ENCODE data around the gene NSUN2.

Gene NSUN2

GRCh38 chr5:6557807-6558575 lies 74.9 kb downstream of the NSUN2 start:
- no peak for DNase-seq

GRCh38 chr5:6556802-6557102 lies 76.1 kb downstream of the NSUN2 start:
- DNase-seq: no peak

GRCh38 chr5:6556089-6556801 lies 76.6 kb downstream of the NSUN2 start:
- DNase-seq: peak in 10 of 58 donors; percentile 15 to 68 (median 25)

GRCh38 chr5:6554812-6555211 lies 78.0 kb downstream of the NSUN2 start:
- no peak for DNase-seq

- DNase-seq: no peak
Measured at GRCh38 chr5:6553972-6554371, 78.9 kb downstream of the NSUN2 start.

GRCh38 chr5:6552612-6553011 lies 80.2 kb downstream of the NSUN2 start:
- no peak for DNase-seq

GRCh38 chr5:6551955-6552313 lies 80.9 kb downstream of the NSUN2 start:
- no peak for DNase-seq

- no peak for DNase-seq
Measured at GRCh38 chr5:6551287-6551954, 81.4 kb downstream of the NSUN2 start.

- no peak for DNase-seq
Measured at GRCh38 chr5:6550628-6551027, 82.2 kb downstream of the NSUN2 start.

Data from anterior cingulate cortex (tissue), 58 donors.